Inferior parietal cortex (tissue), 1 donor: ENCODE results near the gene CCSER2.
"Not testable (repeated sequence)": the region's sequence is repeated elsewhere in the genome, so short reads cannot be mapped to it uniquely, and the experiment has no call there.

ENCODE experiments used
- DNase-seq: peaks from one replicate; pipeline ENCODE4 v3.0.0-alpha.2; 2016; ENCODE audit errors: extremely low spot score

The CCSER2 gene

DNA sequence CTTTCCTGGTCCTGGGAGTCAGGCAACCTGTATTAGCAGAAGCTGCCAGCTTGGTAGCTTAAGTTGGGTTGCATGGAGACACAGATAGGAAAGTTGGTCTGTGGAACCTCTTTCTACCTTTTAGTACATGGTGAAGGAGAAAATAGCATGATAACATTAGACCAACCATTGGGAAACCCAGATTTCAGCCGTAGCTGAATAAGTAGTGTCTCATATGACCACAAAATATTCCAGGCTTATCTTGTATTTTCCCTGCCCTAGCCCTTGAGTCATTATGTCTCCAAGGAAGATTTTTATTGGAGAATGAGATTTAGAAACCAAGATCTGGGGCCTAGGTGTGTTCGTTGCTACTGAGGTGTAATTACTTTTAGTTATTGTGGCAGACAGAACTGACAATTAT lies 67.2 kb downstream of the CCSER2 start:
- no peak for DNase-seq

DNA sequence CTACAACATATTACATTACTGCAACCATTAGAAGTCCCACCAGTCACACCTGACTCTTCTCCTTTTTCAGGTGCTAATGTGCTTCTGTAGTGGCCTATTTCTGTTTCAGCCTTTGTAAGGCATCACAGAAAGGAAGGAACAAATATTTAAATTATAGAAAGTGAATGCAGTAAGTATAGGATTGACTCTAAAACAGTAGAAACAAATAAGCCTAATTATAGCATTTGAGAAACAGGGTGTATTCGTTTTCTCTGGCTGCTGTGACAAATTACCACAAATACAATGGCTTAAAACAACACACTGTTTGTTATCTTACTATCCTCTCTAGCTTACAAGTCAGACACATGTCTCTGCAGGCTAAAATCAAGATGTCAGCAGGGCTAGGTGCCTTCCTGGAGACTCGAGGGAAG lies 69.4 kb downstream of the CCSER2 start:
- DNase-seq, result no peak

DNA sequence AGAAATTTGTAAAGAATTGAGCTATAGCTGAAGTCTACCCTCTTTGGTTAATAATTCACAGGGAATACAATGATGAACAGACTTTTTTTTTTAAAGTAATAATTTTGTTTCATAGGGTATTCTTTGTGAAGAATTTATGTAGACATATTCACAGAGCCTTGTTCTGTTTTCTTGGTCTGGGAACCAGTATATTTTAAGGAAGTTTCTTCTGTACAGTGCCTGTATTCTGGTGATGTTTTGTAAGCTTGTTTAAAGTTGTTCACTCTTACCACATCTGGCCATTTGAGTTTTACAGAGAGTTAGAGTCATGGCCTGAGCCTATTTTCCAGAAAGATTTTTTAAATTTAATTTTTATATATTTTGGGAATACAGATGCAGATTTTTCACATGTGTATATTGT lies 70.3 kb downstream of the CCSER2 start:
- DNase-seq, result no peak

DNA sequence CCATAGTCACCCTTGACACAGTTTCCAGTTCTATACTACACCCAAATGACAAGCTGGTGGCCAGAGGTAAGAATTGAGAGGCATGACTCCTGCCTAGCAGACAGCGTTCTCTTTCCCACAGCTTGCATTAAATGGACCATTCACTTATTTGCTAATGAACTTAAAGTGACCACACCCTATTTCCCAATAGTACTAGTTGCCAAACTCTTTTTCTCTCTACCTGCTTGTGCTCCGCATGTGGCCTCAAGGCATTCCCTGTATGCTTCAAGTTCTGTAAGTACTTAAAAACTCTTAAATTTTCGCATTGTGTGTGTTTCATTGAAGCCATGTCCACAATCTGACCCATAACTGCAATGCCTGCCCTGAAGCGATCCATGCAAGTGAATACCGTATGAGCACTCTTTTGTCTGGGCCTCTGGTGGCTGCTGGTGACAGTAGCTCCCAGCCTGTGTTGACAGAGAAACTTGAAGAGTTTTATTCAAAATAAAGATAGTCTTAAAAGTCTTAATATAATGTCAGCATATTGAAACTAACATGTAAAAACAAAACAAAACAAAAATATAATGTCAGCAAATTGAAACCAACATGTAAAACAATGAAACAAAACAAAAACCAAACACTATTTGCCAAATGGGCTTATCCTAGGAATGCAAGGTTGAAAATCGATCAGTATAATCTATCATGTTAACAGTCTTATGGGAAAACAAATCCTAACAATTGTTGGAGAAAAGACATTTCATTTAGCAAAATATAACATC lies 73.6 kb downstream of the CCSER2 start:
- DNase-seq, result no peak

DNA sequence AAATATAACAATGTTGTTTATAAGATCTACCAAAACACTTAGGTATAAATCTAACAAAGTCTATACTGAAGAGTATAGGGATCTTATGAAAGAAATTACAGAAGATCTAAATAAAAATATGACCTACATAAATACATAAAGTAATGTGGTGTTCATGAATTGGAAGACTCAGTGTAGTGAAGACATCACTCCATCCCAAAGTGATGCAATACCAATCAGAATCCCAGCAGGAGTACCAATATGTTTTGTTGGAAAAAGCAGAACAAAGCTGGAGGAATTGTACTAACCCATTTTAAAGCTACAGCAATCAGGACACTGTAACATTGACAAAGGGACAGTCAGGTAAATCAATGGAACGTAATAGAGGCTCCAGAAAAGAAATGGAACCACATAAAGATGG lies 76.4 kb downstream of the CCSER2 start:
- no peak for DNase-seq

DNA sequence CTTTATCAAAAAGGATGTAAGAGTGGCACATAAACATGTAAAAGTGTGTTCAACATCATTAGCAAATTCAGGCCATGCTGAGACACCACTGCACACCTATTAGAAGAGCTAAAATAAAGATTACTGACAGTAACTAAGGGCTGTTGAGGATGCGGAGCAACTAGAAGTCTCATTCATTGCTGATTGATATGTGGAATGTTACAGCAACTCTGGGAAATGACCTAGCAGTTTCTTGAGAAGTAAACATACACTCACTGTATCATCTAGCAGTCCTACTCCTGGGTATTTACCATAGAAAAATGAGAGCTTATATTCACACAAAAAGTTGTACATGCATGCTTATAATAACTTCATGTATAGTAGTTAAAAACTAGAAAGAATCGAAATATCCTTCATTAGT lies 77.3 kb downstream of the CCSER2 start:
- DNase-seq, result no peak

DNA sequence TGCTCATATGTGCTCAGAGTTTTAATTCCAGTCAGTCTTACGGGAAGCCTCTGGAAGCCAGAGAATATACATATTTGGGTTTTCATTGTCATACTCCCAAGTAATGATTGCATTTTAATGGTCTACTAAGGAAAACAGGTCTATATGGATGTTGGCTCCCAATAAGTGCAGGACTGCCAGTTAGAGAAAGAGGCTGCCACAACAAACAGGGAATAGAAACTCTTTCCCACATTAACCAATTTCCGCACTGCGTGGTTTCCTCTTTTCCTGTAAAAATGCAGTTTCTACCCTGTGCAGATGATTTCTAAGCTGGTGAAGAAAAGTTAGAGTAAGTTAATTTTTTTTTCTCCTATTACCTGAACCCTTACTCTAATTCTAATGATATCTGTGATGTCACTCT lies 78.2 kb downstream of the CCSER2 start:
- DNase-seq, result no peak

DNA sequence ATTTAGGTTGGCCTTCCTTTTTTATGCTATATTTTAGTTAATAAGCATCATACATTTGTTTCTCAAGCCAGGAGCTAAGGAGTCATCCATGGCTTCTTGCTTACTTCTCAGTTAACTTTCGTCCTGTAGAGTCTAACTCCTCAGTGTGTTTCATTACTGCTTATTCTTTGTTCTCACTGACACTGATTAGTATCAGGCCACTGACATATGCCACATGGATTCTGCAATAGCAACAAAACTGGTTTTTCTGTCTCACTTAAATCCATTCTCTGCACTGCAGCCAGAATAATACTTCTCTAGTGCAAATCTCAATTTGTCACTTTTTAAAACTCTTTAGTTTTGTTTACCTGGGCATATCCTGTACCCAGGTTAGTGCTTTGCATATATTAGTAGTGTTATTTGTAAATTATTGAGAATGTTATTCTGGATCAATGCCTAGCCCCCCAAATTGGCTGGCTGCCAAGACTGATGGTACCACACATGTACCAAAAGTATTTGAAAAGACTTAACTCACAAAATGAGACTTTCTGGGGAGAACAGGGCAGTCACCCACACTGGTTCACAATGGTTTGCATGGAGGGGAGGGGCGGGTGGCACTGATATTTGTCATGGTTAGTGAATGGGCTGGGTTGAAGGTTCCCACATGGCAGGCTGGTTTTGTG lies 79.1 kb downstream of the CCSER2 start:
- DNase-seq, result no peak

DNA sequence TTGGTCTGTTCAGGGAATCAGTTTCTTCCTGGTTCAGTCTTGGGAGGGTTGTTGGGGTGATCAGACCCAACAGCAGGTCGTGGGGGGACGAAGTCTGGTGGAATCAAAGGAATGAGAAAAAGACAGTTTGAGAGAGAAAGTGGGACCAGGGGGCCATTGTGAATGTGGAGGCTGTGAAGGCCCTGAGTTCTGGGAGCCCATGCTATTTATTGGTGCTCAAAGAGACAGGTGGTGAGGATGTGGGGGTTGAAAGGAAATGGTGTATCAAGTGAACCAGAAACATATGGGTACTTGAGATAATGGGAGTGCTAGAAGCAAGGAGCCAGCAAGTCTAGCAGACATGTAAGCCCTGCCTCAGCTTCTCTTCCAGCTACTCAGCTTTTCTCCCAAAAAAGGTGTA lies 84.1 kb downstream of the CCSER2 start:
- no peak for DNase-seq

DNA sequence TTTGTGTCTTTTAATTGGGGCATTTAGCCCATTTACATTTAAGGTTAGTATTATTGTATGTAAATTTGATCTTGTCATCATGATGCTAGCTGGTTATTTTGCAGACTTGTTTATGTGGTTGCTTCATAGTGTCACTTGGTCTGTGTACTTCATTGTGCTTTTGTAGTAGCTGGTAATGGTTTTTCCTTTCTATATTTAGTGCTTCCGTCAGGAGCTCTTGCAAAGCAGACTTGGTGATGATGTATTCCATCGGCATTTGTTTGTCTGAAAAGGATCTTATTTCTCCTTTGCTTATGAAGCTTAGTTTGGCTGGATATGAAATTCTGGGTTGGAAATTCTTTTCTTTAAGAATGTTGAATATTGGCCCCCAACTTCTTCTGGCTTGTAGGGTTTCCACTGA lies 85.7 kb downstream of the CCSER2 start:
- DNase-seq, result not testable (repeated sequence)

DNA sequence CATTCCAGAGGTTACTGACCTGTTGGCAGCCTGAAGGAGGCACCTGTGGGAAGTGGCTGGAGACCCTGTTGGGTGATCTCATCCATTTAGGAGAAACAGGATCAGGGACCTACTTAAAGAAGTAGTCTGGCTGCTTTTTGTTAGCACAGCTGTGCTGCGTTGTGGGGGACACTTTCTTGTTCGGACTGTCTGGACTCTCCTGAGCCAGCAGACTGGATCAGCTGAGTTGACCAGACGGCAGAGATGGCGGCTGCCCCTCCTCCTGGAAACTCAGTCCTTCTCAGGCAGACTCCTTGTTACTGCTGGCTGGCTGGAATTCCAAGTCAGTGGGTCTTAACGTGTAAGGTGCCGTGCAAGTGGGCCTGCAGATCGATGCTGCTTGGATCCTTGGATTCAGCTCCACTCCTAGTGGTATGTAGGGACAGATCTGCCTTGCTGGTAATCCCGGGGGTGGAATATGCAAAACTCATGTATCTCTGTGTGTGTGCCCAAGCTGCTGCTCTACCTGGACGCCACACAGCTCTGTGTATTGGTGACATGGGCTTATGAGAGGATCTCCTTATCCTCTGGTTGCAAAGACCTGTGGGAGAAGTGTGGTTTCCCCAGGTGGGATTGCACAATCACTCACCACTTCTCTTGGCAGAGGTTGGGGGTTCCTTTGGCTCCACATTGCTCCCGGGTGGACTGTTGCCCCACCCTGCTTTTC lies 87.3 kb downstream of the CCSER2 start:
- DNase-seq, result no peak

DNA sequence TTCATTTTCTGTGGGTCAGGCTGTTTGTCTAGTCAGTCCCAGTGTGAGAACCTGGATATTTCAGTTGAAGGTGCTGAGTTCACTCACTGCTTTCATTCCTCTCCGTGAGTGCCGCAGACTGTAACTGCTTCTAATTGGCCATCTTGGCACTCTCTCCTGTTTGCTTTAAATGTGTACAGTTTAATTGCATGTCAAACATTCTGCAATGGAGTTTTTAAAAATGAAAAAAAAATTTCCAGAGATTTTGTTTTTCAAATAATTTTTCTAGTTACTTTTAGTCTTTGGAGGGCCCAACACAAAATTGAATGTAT lies 87.8 kb downstream of the CCSER2 start:
- no peak for DNase-seq

DNA sequence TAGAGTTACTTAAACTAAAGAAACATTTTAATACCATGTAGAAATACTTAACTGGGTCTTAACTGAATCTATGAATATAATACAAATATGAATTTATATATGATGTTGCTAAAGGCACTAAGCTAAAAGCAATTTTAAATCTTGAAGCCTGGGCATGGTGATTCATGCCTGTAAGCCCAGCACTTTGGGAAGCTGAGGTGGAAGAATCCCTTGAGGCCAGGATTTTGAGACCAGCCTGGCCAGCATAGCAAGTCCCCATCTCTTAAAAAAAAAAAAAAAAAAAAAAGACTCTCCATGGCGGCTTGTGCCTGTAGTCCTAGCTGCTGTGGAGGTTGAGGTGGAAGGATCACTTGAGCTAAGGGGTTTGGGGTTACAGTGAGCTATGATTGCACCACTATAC lies 95.3 kb downstream of the CCSER2 start:
- DNase-seq, result no peak

DNA sequence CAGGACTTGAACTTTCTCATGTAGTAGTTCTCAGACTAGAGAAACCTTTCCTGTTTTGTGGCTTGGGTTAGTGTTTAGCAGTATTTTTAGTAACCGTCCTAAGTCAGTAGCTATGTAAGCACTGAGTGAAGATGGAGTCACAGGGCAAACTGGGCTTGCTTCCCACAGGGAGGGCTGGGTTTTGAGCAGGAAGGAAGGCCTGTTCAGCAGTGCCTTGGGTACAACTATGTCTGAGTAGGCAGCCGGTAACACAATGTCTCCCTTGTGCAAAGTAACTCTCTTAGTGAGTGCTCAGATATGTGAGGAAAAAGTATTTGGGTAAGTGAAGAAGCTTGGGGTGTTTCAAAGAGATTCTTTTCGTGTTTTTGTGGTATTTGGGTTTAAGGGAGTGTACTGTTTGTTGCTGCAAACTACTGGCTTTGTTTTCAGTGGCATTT lies 96.4 kb downstream of the CCSER2 start:
- DNase-seq, result peak; percentile 84

DNA sequence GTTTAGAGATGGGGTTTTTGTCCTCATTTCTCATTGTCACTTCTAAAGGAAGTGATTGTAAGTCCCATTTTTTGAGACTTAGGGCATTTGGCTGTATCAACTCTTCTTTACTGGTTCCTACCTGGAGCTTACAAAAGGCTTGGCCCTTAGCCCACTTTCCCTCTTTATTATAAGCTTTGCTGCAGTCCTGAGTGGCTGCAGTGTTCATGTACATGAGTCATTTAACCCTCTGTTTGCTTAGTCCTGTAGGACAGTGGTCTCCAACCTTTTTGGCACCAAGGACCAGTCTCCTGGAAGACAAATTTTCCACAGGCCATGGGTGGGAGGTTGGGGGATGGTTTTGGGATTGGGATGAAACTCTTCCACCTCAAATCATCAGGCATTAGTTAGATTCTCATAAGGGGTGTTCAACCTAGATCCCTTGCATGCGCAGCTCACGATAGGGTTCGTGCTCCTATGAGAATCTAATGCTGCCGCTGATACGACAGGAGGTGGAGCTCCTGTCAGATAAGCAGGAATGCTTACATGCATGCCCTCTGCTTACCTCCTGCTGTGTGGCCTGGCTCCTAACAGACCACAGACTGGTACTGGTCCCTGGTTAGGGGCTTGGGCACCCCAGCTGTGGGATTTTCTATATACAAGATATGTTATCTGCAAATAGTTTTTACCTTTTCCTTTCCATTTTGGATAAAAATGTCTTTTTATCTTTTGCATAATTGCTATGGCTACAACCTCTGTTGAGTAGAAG lies 99.7 kb downstream of the CCSER2 start:
- no peak for DNase-seq

DNA sequence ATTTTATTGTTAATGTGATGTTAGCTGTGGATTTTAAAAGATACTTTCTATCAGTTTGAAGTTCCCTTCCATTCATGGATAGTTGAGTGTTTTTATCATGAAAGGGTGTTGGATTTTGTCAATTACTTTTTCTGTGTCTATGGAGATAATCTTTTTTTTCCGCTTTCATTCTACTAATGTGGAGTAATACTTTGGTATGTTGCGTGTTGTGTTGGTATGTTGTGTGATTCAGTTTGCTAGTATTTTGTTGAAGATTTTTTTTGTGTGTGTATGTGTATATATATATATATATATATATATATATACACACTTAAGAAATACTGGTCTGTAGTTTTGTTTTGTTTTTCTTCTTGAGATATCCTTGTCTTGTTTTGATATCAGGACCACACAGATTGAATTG lies 100.3 kb downstream of the CCSER2 start:
- no peak for DNase-seq

DNA sequence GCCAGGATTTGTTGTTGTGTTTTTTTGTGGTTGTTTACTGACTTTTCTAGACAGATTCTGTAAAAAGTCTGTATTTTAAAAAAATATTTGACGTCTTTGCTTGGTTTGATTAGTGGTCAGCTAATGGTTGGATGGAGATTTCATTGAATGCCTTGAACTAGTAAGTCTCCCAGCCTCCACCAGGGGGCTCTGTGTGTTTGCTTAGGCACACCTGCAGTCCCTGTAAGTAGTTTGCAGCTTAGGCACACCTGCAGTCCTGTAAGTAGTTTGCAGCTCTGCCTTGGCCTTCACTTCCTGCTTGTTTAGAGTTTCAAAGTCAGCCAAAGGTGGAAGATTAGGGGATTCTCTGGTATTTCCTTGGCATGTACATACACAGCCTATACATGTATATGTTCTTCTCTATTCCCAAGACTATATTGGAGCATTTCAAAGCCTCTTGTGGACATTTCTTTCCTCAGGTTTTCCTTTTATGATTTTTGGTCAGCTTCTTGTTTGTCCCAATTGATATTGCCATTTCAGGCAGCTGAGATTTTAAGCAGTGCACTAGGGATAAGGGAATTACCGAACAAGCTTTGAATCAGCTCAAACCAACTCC lies 101.6 kb downstream of the CCSER2 start:
- peak; percentile 70 for DNase-seq

DNA sequence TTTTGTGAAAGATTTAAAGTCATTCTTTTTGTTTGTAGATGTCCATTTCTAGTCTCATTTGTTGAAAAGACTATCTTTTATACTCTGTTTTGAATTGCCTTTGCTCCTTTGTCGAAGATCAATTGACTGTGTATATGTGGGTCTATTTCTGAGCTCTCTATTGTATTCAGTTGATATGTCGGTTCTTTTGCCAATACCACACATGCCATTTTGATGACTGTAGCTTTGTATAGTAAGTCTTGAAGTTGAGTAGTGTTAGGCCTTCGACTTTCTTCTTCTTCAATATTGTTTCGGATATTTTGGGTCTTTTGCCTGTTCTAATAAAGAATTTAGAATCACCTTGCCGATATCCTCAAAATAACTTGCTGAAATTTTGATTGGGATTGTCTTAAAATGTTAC lies 104.5 kb downstream of the CCSER2 start:
- no peak for DNase-seq

DNA sequence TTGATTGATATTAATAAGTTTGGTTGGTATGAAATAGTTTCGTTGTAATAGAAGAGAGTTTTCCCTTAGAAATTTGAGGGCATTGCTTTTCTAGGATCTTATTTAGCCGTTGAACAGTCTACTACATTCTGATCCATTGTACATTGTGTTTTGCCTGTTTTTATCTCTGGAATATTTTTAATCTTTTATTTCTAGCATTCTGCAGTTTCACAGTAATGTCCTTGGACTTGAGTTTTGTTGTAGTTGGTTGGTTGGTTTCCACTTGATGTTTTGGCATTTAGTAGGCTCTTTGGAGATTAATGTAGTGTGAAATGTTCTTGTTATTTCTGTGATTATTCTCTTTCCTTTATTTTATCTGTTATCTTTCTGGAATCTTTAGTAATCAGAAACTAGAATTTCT lies 112.4 kb downstream of the CCSER2 start:
- no peak for DNase-seq

DNA sequence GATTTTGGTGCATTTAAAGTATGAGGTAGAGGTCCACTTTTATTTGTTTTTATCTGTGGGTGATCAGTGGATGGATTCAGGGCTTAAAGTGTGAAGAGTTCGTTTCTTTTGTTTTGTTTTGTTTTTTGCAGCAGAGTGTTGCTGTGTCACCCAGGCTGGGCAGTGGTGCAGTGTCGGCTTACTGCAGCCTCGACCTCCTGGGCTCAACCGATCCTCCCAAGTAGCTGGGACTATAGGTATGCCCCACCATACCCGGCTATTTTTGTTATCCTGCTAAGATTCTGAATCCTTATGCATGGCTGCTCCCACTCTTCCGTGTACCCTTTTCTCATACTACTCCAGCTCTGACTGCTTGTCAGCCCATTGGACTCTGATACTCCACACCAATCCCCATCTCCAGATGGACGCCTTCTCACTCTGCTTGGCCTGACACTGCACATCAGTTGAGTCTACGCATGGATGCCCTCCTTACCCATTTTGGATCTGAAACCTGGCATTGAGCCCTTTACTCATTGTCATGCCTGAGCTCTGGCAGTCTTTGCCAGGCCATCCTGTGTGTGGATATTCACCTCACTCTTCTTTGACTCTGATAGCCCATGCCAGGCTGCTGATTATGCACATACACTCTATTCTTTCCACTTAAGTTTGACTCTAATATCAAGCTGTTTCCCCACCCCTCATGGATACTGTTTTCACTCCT lies 119.5 kb downstream of the CCSER2 start:
- DNase-seq, result no peak

DNA sequence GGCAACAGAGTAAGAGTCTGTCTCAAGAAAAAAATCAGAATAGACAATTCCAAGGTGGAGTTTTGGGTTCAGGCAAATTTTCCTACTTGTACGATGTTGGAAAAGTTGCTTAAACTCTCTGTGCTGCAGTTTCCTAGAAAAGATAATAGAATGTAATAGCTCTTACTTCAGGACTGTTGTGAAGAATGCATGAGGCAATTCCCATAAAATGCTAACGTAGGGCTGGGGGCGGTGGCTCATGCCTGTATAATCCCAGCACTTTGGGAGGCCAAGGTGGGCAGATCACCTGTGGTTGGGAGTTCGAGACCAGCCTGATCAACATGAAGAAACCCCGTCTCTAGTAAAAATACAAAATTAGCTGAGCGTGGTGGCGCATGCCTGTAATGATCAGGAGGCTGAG lies 121.0 kb downstream of the CCSER2 start:
- DNase-seq, result not testable (repeated sequence)
